ENCODE measurements around the gene FSIP1.

DNA sequence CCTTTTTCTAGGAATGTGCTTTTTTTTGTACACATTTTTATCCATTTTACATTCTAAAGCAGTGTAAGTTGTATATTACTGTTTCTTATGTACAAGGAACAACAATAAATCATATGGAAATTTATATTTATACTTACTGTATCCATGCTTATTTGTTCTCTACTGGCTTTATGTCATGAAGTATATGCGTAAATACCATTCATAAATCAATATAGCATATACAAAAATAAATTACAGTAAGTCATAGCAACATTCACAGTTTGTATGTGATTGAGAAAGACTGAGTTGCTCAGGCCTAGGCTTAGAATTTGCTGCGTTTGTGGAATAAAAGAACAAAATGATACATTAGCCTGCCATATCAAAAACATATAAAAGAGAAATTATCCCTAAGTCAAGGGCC is 185.3 kb downstream of the FSIP1 start:
- no peak for TF ChIP-seq POLR2A (IDR thresholded peaks at IDR 0.05)
- no peak for TF ChIP-seq CTCF (IDR thresholded peaks at IDR 0.05)
